HEK293T (cell line): ENCODE measurements around the gene DTYMK.

Experiments
- CTCF ChIA-PET: fragments of 350-600 bp; formaldehyde crosslinking; extraction: SDS; loops from one replicate; lab custom pipeline; 2021; ENCODE audit warnings: antibody characterized with exemption, inconsistent platforms; lab: Yijun Ruan, JAX
- POLR2A ChIA-PET: fragments of 350-600 bp; formaldehyde crosslinking; extraction: SDS; loops from one replicate; lab custom pipeline; 2020; ENCODE audit warnings: antibody characterized with exemption, inconsistent platforms; lab: Yijun Ruan, JAX
- DNase-seq: peaks from one replicate; pipeline ENCODE4 v3.0.0; 2012; ENCODE audit warnings: mixed read lengths; ENCODE audit errors: extremely low spot score
- ARNT ChIP-seq: fragments of 450-650 bp; IDR thresholded peaks from 2 replicates; pipeline ENCODE4 v1.6.1; 2017; ENCODE audit warnings: mild to moderate bottlenecking
- BHLHE40 ChIP-seq: fragments of 450-650 bp; IDR thresholded peaks from 2 replicates; pipeline ENCODE4 v1.6.1; 2016; ENCODE audit warnings: mild to moderate bottlenecking, moderate library complexity, borderline replicate concordance
- CTBP1 ChIP-seq: fragments of 450-650 bp; IDR thresholded peaks from 2 replicates; pipeline ENCODE4 v1.6.1; 2016; ENCODE audit warnings: borderline replicate concordance
- ELF4 ChIP-seq: fragments of 450-650 bp; IDR thresholded peaks from 2 replicates; pipeline ENCODE4 v1.6.1; 2017; ENCODE audit warnings: antibody characterized with exemption
- FOXA1 ChIP-seq: fragments of 450-650 bp; IDR thresholded peaks from 2 replicates; pipeline ENCODE4 v1.6.1; 2016; ENCODE audit warnings: mild to moderate bottlenecking
- FOXK2 ChIP-seq: fragments of 450-650 bp; IDR thresholded peaks from 2 replicates; pipeline ENCODE4 v1.6.1; 2016; ENCODE audit warnings: mild to moderate bottlenecking
- FOXM1 ChIP-seq: fragments of 450-650 bp; IDR thresholded peaks from 2 replicates; pipeline ENCODE4 v1.6.1; 2017; ENCODE audit warnings: mild to moderate bottlenecking, borderline replicate concordance
- HDGF ChIP-seq: fragments of 450-650 bp; IDR thresholded peaks from 2 replicates; pipeline ENCODE4 v1.6.1; 2017; ENCODE audit warnings: antibody characterized with exemption, borderline replicate concordance
- L3MBTL2 ChIP-seq: fragments of 450-650 bp; conservative IDR thresholded peaks from 2 replicates; pipeline ENCODE4 v1.6.1; 2016; ENCODE audit warnings: mild to moderate bottlenecking
- LEF1 ChIP-seq: fragments of 450-650 bp; IDR thresholded peaks from 2 replicates; pipeline ENCODE4 v1.6.1; 2017; ENCODE audit warnings: mild to moderate bottlenecking, borderline replicate concordance
- NFRKB ChIP-seq: fragments of 450-650 bp; IDR thresholded peaks from 2 replicates; pipeline ENCODE4 v1.6.1; 2016; ENCODE audit warnings: mild to moderate bottlenecking, moderate library complexity
- SP1 ChIP-seq: fragments of 450-650 bp; IDR thresholded peaks from 2 replicates; pipeline ENCODE4 v1.6.1; 2017
- SUZ12 ChIP-seq: fragments of 450-650 bp; IDR thresholded peaks from 2 replicates; pipeline ENCODE4 v1.6.1; 2016; ENCODE audit warnings: mild to moderate bottlenecking
- TARDBP ChIP-seq: fragments of 450-650 bp; IDR thresholded peaks from 2 replicates; pipeline ENCODE4 v1.6.1; 2016
- ZNF384 ChIP-seq: fragments of 450-650 bp; IDR thresholded peaks from 2 replicates; pipeline ENCODE4 v1.6.1; 2016
- TF ChIP-seq, protein P1 (sequence below): fragments of 450-650 bp; IDR thresholded peaks from 2 replicates; pipeline ENCODE4 v1.6.1; 2016

The DTYMK gene

GRCh38 chr2:241724975-241725870, 38.6 kb upstream of the DTYMK start:
- no peak for TF ChIP-seq FOXM1
- no peak for TF ChIP-seq LEF1
- no peak for TF ChIP-seq ELF4
- TF ChIP-seq TARDBP = no peak
- TF ChIP-seq SP1 = no peak
- TF ChIP-seq, protein P1, sequence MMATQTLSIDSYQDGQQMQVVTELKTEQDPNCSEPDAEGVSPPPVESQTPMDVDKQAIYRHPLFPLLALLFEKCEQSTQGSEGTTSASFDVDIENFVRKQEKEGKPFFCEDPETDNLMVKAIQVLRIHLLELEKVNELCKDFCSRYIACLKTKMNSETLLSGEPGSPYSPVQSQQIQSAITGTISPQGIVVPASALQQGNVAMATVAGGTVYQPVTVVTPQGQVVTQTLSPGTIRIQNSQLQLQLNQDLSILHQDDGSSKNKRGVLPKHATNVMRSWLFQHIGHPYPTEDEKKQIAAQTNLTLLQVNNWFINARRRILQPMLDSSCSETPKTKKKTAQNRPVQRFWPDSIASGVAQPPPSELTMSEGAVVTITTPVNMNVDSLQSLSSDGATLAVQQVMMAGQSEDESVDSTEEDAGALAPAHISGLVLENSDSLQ = no peak
- no peak for TF ChIP-seq SUZ12
- no peak for TF ChIP-seq ARNT
- TF ChIP-seq ZNF384 = no peak
- TF ChIP-seq HDGF = no peak
- no peak for TF ChIP-seq NFRKB
- no peak for TF ChIP-seq FOXK2
- no peak for TF ChIP-seq CTBP1
- TF ChIP-seq FOXA1 = no peak
- TF ChIP-seq BHLHE40 = no peak
- ChIA-PET POLR2A (interaction anchor here (1.3 kb wide), 1 partner anchor 23 kb away, joined by 4 read pairs; the partner anchor contains the start of gene ING5), CTCF (no interaction called here)
- no peak for DNase-seq

- POLR2A ChIA-PET = no interaction called here
- TF ChIP-seq TARDBP (no peak), FOXA1 (no peak), BHLHE40 (no peak), SP1 (no peak), ZNF384 (no peak), NFRKB (no peak), FOXK2 (no peak), CTBP1 (no peak), L3MBTL2 (no peak), ELF4 (no peak), FOXM1 (no peak), SUZ12 (no peak), LEF1 (no peak), ARNT (no peak), HDGF (no peak)
- TF ChIP-seq, protein P1 = no peak
- CTCF ChIA-PET = no interaction called here
- DNase-seq = peak; percentile 25
Measured at GRCh38 chr2:241724259-241724974, 37.8 kb upstream of the DTYMK start.

- ChIA-PET POLR2A (no interaction called here), CTCF (no interaction called here)
- no peak for DNase-seq
- TF ChIP-seq FOXA1 = no peak
Measured at GRCh38 chr2:241722896-241723454, 36.4 kb upstream of the DTYMK start.

GRCh38 chr2:241721852-241722251, 35.2 kb upstream of the DTYMK start:
- TF ChIP-seq ELF4 (no peak), NFRKB (no peak), BHLHE40 (no peak), HDGF (no peak), ZNF384 (no peak)
- ChIA-PET POLR2A (interaction anchor here (1.2 kb wide), 1 partner anchor 35 kb away, joined by 4 read pairs; the partner anchor contains the start of gene DTYMK), CTCF (no interaction called here)
- no peak for DNase-seq

DNA sequence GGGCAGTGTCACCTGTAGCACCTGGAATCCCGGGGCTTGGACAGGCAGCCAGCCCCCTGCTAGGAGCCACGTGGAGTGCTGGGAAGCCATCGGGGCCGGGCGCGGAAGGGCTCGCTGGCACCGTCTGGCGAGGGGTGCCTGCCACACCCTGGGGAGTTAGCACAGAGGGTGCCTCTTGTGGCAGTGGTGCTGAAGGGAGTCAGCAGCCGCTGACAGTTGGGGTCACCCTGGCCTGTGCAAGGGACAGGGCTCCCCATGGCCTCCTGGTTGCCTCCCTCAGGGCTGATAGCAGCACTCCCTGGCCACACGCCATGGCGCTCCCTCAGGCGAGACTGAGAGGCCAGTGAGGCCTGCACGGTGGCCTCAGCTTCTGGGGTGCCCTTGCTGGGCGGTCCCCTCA, 33.9 kb upstream of the DTYMK start:
- no peak for TF ChIP-seq SUZ12
- TF ChIP-seq FOXM1 = no peak
- no peak for TF ChIP-seq NFRKB
- TF ChIP-seq, protein P1 = no peak
- TF ChIP-seq TARDBP = no peak
- TF ChIP-seq CTBP1 = no peak
- no peak for TF ChIP-seq LEF1
- TF ChIP-seq ZNF384 = no peak
- TF ChIP-seq FOXK2 = no peak
- TF ChIP-seq L3MBTL2 = no peak
- TF ChIP-seq HDGF = no peak
- TF ChIP-seq ELF4 = no peak
- no peak for TF ChIP-seq FOXA1
- no peak for TF ChIP-seq ARNT
- TF ChIP-seq BHLHE40 = no peak
- no peak for TF ChIP-seq SP1
- CTCF ChIA-PET = no interaction called here
- DNase-seq = no peak
- POLR2A ChIA-PET = no interaction called here
